NCI-H510A (cell line): ENCODE measurements around the gene TIMM23B.
"Not testable (repeated sequence)": the region's sequence is repeated elsewhere in the genome, so short reads cannot be mapped to it uniquely, and the experiment has no call there.

ENCODE experiments used
- DNase-seq: peaks from one replicate; lab custom pipeline; 2025; lab: John Stamatoyannopoulos, UW

Gene TIMM23B, protein sequence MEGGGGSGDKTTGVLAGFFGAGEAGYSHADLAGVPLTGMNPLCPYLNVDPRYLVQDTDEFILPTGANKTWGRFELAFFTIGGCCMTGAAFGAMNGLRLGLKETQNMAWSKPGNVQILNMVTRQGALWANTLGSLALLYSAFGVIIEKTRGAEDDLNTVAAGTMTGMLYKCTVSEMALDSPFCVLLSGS

DNA sequence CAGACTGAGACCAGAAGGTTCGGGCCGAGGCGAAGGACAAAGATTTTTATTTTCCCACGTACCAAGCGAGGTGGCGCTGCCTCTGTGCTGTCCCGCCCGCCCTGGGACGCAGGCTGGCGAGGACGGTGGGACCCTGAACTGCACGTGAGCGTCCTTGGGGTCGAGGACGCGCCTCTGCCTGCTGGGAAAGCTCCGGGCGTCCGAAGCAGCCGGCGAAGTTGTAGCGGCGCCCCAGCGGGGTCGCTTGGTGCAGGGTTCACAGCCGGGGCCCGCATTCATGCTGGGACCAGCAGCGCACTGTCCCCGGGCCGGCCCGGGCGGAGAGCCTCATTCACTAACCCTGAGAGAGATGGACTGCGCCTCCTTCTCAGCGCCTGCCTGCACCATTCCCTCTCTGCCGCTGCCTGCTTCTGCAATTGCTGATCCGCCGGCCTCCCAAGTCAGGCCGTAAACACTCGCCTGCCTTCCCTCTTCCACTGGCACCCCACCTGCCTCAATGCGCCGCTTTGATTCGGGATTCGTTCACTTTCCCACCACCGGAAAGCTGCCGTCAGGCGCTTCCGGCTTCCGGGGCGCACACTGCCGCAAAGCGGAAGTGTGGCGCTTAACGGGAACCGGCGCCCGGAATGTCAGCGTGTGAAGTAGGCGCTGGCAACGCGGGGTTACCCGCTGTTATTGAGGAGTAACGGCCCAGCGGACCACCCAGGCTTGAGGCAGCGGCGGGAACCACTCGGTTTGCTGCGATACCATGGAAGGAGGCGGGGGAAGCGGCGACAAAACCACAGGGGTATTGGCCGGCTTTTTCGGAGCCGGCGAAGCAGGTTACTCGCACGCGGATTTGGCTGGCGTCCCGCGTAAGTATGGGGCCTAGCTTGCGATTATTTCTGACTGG lies at the start of gene TIMM23B, which contains the start of gene PARG:
TIMM23B (plus strand) TSS at position 607 of the 892 bp plus-strand sequence; CDS start at position 749, 142 bp downstream.
PARG (minus strand) TSS at position 581 of the 892 bp plus-strand sequence; CDS start at position 279, 302 bp downstream.
- DNase-seq = peak; percentile 34

DNA sequence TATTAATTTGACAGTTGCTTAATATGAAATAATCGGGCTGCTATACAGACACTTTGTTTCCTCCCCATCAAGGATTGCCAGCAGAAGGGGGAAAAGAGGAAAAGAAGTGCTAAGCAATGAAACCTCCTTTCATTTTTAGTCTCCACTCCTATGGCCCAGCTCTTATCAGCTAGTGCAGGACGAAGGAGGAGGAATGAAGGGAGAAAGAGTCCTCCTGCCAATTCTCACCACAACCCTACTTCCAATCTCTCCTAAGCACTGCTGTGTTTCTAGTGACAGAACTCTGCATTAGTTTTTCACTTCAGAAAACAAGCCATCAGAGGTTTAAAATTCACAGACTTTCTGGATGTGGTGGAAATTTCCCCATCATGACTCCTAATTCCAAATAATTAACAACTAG lies 41.9 kb upstream of the TIMM23B start:
- DNase-seq = not testable (repeated sequence)

DNA sequence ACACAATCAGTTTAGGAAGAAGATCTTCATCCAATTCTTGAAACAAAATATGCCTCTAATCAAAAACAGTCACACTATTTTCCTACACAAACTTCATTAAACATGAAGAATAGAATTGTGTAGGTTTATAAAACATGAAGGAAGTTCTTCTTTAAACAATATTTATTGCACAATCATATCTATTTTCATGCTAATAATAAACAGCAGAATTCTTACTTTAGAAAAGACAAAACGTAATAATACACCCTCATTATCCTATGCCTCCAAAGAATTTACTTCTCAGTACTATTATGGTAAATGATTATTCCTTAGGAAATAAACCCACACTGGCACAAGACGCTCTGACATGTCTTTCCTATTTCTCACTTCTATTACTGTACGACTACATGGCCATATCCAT lies 41.4 kb upstream of the TIMM23B start:
- DNase-seq = not testable (repeated sequence)

DNA sequence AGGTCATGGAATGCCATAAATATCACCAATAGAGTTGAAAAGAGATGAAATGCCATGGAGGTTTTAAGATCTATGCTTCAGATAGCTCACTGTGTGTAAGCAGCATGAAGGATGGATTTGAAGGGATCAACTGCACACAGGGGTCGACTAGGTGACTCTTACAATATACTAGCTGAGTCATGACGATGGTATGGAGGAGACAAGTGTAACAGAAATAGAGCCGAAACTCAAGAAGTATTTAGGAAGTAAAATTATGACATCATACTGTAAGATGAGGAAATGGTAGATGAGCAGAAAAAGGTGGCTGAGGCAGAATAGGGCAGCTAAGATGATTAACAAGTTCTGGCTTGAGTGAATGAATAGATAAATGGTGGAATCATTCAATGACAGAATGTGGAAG lies 38.0 kb upstream of the TIMM23B start:
- not testable (repeated sequence) for DNase-seq

DNA sequence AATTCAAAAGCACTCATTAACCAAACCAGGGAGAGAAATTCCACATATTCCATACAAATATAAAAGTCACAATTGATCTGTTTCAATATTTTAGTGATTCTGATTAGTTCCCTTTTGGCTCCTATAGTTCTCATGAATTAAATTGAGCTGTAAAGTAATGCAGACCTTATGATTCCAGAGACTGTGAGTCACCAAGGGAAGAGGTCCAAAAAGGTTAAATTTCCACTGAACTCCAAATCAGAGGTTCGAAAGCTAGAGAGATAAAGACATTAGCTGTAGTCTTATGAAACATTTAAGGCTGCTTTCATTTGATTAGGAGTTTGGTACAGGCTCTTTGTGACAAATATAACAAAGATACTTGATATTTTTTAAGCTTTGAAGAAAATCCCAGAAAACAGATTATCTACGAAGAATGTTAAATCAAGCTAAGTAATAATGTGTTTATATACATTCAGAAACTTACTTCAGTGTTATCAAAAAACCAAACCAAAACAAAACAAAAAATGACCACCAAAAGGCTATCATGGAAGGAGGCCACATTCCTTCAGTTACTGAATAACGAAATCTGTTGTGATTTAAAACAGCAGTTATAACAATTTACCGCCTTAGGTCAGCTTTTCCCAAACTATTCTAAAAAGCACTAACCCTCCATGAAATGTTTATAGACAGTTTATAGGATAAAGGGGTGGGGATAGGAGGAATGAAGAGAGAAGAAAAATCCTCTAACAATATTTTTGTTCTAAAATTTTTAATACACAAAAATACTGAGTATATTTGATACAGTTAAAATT lies 33.4 kb upstream of the TIMM23B start:
- not testable (repeated sequence) for DNase-seq

DNA sequence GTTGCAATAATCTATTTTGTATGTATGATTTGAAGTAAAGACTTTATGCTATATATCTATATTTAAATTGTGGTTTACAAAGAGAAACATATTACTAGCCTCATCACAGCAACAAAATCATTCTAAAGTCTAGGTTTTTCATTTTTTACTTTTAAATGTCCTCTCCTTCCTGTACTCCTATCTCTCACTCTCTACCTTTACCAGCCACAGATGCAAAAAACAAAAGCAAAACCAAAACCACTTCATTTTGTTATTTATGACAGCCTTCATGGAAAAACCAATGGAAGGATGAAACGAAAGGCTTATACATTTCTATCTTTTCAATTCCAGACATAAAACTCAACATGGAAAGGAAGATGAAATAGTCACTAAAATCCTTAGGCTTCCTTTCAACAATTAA lies 31.6 kb upstream of the TIMM23B start:
- not testable (repeated sequence) for DNase-seq

DNA sequence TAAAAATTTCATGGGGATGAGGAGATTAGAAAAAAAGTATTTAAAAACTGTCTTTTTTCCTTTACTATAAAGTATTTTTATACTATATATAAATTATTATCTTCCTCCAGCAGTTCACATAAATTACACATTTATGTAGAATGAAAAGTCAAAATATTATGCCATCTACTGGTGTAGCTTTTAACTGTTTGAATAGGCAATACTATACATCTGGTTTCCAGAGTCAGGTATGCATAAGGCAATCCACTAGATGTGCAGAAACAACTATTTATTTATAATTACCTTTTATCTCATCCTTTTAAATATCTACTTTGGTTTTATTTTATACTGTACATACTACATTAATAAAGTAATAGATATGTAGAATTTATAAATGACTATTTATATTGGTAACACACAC lies 25.4 kb upstream of the TIMM23B start:
- DNase-seq = not testable (repeated sequence)

DNA sequence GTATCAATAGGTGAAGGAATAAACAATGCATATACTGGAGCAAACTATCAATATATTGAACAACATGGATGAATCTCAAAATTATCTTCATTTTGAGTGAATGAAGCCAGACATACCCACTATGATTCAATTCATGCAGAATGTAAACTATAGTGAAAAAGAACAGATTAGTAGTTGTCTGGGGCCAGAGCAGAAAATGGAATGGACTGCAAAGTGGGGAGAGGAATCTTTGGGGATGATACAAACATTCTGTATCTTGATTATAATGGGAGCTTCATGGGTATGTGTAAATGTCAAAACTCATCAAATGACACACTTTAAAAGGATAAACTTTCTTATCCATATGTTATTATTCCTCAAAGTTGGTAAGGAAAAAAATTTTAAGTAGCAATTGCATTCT lies 23.9 kb upstream of the TIMM23B start:
- not testable (repeated sequence) for DNase-seq

DNA sequence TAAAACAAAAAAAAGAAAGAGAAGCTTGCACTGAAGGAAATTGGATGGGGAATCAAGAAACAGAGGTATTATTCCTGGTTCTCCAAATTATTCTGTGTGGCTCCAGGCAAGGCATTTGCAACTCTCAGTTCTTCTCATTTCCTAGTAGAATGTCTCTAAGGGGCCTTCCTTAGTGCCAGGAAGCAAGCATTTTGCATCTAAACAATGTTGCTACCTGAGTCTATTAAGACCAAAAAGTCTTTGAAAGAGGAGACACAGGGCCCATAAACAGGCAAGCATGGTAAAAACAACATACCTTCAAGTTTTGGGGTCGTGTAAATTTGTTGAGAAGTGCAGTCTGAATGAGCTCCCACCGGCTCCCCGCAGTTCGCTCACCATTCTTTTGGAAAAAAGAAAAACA lies 19.8 kb upstream of the TIMM23B start:
- not testable (repeated sequence) for DNase-seq

DNA sequence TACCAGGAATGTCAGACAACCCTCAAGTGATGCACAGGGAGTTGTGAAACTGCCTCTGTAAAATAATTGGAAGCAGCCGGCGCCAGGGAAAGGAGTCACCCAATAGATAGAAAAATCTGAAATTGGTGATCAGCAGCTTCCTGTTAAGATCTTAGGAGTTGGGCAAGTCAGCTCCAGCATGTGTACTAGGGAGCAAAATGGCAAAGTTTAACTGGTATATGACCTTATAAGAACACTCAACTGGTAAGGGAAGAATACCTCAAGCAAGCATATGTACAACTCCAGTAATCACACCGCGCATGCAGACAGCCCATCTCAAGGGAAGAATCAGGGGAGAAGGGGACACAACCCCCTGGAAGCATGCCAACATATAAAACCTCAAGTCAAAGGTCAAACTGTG lies 18.3 kb upstream of the TIMM23B start:
- DNase-seq = not testable (repeated sequence)

DNA sequence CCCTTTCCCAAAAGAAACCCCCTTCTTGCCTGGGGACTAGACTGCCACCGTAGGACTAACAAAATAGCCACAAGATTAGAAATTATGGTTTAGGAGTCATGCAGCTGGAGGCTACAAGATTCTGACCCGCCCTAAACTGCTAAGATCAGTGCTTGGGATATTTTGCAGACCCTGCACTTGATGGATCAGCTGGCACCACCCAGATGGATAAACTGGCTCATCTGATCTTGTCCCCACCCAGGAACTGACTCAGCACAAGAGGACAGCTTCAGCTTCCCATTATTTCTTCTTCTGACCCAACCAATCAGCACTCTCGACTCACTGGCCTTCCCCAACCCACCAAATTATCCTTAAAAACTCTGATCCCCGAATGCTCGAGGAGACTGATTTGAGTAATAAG lies 10.6 kb upstream of the TIMM23B start:
- DNase-seq = not testable (repeated sequence)

DNA sequence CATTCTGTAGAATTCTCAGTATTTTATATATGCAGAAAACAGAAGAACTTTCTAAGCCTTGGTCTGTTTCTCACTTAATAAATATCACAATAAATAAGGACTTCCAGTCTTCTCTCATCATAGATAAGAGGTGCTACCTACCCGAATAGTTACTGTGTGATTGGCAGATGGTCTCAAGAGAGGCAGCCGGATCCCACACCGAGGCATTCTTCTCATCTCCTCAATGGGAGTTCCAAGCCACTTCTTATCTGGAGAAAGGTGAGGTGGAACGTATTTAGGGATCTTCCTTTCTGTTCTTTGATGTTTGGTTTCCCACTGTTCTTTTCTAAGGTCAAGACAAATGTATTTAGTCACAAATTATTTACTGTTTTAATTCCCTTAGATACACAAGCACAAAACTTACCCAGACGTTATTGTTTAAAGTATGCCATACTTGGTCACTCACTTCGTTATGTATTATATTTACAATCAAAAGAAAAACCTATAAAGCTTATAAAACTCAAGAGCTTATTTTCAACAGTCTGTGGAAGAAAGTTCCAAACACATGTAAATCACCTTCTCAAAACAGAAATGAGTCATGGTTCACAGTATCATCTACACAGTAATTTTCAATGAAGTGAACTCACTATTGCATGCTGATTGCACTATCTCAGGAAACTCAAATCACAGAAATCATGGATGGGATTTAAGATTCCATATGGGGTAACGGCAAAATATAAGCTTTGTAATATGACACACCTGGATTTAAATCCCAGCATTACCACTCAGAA lies 9.7 kb upstream of the TIMM23B start:
- DNase-seq = not testable (repeated sequence)

DNA sequence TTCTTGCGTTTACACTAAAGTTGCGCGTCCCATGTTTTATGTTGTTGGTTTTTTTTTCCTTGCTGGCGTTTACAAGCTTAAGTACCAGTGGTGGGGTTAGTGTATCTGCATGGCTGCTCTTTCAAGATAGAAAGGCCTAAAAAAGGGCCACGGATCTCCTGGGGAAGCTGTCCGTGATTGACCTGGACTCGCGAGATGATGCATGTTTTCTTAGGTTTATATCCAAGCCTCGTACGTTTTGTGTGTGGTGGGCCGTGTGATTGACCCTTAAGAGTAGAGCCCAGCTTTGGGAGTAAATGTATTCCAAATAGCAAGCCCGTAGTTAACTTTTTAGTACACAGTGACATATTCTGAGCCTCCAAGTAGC lies 469 bp downstream of the TIMM23B start:
- not testable (repeated sequence) for DNase-seq

DNA sequence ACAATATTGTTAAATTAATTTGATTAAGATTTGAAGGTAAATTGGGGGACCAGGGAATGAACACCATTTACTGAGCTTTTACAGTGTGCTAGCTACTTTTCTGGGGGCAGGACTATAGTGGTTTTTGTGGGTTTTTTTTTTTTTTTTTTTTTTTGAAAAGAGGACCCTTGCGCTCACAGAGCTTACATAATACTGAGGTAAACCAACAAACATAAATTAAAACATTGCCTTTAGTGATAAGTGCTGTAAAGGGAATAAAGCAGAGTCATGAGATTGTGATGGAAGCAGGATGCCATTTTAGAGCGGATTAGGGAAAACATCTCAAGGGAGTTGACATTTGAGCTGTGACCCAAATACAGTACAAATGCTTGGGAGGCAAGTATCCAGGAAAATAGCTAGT lies 1.8 kb downstream of the TIMM23B start:
- DNase-seq = not testable (repeated sequence)

DNA sequence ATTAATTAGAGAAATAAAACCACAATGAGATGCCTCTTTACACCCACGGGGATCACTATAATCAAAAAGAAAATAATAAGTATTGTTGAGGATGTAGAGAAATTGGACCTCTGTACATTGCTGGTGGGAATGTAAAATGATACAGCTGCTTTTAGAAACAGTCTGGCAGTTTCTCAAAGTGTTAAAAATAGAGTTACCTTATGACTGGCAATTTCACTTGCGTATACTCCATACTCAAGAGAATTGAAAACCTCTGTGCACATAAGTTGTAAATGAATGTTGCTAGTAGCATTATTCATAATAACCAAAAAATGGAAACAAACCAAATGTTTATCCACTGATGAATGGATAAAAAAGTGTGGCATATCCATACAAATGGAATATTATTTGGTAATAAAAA lies 6.3 kb downstream of the TIMM23B start:
- not testable (repeated sequence) for DNase-seq

DNA sequence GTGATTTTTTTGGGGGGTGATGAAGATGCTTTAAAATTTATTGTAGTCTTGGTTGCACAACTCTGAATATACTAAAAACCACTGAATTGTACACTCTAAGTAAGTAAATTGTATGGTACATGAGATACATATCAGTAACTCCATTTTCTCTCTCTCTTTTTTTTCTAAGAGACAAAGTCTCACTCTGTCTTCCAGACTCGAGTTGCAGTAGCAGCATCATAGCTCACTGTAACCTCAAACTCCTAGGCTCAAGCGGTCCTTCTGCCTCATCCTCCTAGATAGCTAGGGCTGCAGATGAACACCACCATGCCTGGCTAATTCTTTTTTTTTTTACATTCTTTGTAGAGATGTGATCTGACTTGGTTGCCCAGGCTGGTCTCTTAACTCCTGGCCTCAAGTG lies 6.9 kb downstream of the TIMM23B start:
- not testable (repeated sequence) for DNase-seq

DNA sequence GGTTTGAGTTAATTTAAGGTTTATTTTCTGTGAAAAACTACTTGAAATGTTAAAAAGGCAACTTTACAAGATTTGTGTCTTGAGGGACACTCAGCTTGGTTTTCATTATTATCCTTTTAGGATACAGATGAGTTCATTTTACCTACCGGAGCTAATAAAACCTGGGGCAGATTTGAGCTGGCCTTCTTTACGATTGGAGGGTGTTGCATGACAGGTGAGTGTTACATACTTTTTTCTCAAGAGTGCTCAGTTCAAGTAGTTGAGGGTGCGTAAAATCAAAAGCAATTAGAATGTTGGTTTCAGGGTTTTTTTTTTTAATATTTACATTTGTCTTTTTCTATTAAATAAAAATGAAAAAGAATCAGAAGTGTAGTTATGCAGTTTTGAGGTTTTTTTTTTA lies 10.2 kb downstream of the TIMM23B start:
- DNase-seq = not testable (repeated sequence)

DNA sequence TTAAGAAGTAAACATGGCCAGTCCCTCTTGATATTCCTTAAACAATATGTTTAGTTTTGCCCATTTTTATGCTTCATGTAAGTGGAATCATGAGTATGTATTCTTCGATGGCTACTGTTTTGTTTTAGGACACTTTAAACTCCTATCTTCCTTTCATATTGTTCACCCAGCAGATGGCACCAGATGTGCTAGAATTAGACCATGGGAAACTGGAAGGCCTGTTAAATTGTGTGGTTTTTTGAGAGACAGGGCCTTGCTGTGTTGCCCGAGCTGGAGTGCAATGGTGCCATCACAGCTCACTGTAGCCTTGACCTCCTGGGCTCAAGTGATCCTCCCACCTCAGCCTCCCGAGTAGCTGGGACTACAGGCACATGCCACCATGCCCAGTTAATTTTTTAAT lies 11.3 kb downstream of the TIMM23B start:
- DNase-seq = not testable (repeated sequence)

DNA sequence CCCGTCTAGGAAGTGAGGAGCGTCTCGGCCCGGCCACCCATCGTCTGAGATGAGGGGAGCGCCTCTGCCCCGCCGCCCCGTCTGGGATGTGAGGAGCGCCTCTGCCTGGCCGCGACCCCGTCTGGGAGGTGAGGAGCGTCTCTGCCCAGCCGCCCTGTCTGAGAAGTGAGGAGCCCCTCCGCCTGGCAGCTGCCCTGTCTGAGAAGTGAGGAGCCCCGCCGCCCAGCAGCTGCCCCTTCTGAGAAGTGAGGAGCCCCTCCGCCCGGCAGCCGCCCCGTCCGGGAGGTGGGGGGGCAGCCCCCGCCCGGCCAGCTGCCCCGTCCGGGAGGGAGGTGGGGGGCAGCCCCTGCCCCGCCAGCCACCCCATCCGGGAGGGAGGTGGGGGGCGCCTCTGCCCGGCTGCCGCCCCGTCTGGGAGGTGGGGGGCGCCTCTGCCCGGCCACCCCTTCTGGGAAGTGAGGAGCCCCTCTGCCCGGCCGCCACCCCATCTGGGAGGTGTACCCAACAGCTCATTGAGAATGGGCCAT lies 28.5 kb downstream of the TIMM23B start:
- DNase-seq = not testable (repeated sequence)

DNA sequence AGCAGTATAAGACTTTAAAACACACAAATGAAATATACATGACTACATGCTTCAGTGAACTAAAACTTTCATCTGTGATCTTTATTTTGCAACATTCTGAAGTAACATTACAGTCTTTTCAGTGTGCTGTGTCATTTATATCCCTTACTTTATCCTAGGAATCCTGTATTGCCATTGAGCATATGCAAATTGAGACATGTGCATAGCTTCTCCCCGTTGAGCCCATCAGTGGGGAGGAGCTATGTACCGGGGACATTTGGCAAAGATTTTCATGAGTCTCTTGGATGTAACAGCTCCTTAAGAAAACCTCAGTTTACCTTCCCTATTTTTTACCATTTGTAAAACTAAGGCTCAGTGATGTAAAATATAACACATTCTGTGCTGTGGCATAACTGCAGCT lies 29.6 kb downstream of the TIMM23B start:
- not testable (repeated sequence) for DNase-seq

DNA sequence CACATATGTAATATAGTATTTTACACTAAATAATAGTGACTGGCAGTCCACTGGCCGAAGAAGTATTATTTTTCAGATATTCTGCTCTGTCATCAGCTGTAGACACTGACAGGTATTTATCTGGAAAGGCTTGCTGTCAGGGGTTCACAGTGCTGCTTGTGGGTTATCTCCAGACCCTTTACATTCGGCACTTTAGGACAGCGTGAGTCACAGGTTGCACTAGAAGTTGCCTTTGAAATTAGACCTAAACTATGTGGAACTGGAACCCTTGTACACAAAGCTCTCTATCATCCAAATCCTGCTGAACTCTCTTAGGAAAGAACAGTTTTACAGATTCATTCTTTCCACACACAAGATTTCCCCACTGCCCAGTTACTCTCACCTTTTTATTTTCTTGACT lies 30.2 kb downstream of the TIMM23B start:
- DNase-seq = not testable (repeated sequence)
